ENCODE data around the gene SLC25A19. TPM values are rescaled to one million over a fixed set of nuclear protein-coding genes. Genes with fewer than 3 reads are reported as not detected.

Gene SLC25A19
- total and polyA plus RNA-seq, 2 donors (not counting 1 experiment from before 2014, with no cell fraction given) = 36.8 to 46.4 TPM

DNA sequence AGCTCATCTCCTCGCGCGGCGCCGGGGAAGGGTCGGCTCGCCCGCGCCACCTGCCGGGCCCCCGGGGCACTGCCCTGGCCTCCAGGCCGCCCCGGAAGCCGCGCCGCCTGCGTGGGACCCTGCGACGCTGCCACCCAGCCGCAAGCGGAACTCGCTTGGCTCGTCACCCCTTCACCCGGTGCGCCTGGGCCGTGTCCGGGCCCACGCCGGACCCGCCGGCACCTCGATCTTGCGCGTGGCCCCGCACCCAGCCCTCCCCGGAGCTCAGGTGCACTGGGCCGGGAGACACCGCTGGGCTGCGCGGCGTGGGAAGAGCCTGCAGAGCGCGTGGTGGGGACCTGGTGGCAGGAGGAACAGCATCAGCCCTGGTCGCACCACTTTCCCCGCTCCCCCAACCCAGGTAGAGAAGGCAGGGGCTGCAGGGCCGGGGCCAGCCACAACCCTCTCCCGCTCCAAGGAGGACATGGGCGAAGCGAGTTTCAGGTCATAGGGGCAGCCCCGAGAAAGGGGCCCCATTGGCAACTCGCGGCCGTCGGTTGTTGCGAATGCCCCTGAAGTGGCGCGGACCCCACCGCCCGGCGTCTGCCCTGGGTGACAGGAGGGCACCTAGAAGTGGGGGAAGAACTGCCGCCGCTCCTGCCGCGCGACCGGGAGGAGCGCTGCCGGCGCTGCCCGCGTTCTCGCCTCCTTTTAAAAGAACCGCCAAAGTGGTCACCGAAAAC lies 17.8 kb downstream of the SLC25A19 start:
- Mint-ChIP-seq H3K27me3 (no peaks in the 10 kb centered on the region), H3K4me3 (peak overlapping the region; percentile 88), H3K4me1 (peaks cover 23% of the 10 kb centered on the region), H3K27ac (peak overlapping the region; percentile 82), H3K9me3 (ENCODE audit: insufficient read depth) (no peaks in the 10 kb centered on the region)
- H3K4me3 ChIP-seq (ENCODE audit: control extremely low read depth in 1 of 5, extremely low read depth in 1 of 5, insufficient read depth in 1 of 5, low read depth in 2 of 5, low read length in 4 of 5) = peak overlapping the region; percentile 26 to 93 (median 74)
- CTCF ChIA-PET = interaction anchor here (0.6 to 3.7 kb wide), 40 partner anchors 10 to 492 kb away, joined by 3 to 62 read pairs (median 4); partner anchors contain the start of genes FDXR, GGA3, GRB2 and LLGL2
- peaks cover 17 to 28% of the 10 kb centered on the region in 2 donors for H3K4me1 ChIP-seq (ENCODE audit: control insufficient read depth in 2 of 2, insufficient read depth in 2 of 2, low read length in 2 of 2)
- peak overlapping the region; percentile 93 for H2AFZ ChIP-seq (ENCODE audit: insufficient read depth, low read depth, low read length, poor library complexity, severe bottlenecking)
- ATAC-seq (ENCODE audit: low read depth) (peak; percentile 90), DNase-seq (peak; percentile 94)
- peak overlapping the region; percentile 88 for H3K9ac ChIP-seq (ENCODE audit: low read length)
- TF ChIP-seq EZH2 (IDR thresholded peaks at IDR 0.05; ENCODE audit: borderline replicate concordance, insufficient read depth, low read depth, low read length, poor library complexity, severe bottlenecking) = no peak
- TF ChIP-seq, protein P1, sequence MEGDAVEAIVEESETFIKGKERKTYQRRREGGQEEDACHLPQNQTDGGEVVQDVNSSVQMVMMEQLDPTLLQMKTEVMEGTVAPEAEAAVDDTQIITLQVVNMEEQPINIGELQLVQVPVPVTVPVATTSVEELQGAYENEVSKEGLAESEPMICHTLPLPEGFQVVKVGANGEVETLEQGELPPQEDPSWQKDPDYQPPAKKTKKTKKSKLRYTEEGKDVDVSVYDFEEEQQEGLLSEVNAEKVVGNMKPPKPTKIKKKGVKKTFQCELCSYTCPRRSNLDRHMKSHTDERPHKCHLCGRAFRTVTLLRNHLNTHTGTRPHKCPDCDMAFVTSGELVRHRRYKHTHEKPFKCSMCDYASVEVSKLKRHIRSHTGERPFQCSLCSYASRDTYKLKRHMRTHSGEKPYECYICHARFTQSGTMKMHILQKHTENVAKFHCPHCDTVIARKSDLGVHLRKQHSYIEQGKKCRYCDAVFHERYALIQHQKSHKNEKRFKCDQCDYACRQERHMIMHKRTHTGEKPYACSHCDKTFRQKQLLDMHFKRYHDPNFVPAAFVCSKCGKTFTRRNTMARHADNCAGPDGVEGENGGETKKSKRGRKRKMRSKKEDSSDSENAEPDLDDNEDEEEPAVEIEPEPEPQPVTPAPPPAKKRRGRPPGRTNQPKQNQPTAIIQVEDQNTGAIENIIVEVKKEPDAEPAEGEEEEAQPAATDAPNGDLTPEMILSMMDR (IDR thresholded peaks at IDR 0.05) = peak; percentile 73
- no peaks in the 10 kb centered on the region for H3K9me3 ChIP-seq (ENCODE audit: control extremely low read depth in 1 of 3, control insufficient read depth in 2 of 3, insufficient read depth in 1 of 3, low read length in 2 of 3)
- H3K36me3 ChIP-seq (replicated peaks in 1 of 2; ENCODE audit: control extremely low read depth in 1 of 2, control insufficient read depth in 1 of 2, extremely low read depth in 1 of 2, insufficient read depth in 2 of 2, low read length in 1 of 2) = peaks cover 0 to 19% of the 10 kb centered on the region in 2 experiments
- peaks cover 23% of the 10 kb centered on the region for H3K79me2 ChIP-seq (ENCODE audit: control insufficient read depth, insufficient read depth, low read length)
- H3K4me2 ChIP-seq (replicated peaks; ENCODE audit: low read depth, low read length, poor library complexity, severe bottlenecking) = peak overlapping the region; percentile 95
- peak overlapping the region; percentile 78 to 83 for H3K27ac ChIP-seq (ENCODE audit: low read length in 2 of 2)
- intact Hi-C loops (cut with micrococcal nuclease) = loop anchor here (1.0 to 2.0 kb wide), 8 partner anchors 10 to 310 kb away; partner anchors contain the start of genes GGA3, GRB2, MRPS7 and NUP85
- under 1% methylated on average over 74 of the region's 74 CpGs for WGBS (ENCODE audit: insufficient coverage)
- no peaks in the 10 kb centered on the region for H3K27me3 ChIP-seq (replicated peaks in 1 of 4; ENCODE audit: control extremely low read depth in 1 of 4, control insufficient read depth in 3 of 4, insufficient read depth in 4 of 4, low read length in 3 of 4)
- POLR2A ChIA-PET = interaction anchor here (0.5 to 4.2 kb wide), 20 partner anchors 10 to 586 kb away, joined by 3 to 40 read pairs (median 4); partner anchors contain the start of genes GGA3, GRB2, MRPS7 and NUP85
- no peaks in the 10 kb centered on the region for H4K20me1 ChIP-seq (ENCODE audit: control insufficient read depth, insufficient read depth, low read length, poor library complexity, severe bottlenecking)

DNA sequence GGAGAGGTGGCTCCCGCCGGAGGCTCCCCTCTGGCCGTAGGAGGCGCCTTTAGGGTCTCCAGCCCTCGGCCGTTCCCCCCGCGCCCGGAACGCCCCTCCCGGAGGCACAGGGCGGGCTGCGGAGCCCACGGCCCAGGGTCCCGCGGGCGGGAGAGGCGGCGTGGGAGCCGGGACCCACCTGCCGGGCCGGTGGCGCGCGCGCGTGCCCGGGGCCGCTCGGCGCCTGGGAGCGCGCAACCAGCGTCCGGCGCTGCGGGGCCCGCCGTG lies 18.3 kb downstream of the SLC25A19 start, which contains the start of gene MIF4GD:
TSS of gene MIF4GD (minus strand) at position 266 of the 267 bp plus-strand sequence. CDS start 1,036 bp downstream, outside the sequence.
- Histone ChIP-seq H3K4me3 (ENCODE audit: control extremely low read depth in 1 of 5, extremely low read depth in 1 of 5, insufficient read depth in 1 of 5, low read depth in 2 of 5, low read length in 4 of 5) (peak within 1 kb of the TSS; percentile 27 to 98 (median 94)), H3K79me2 (ENCODE audit: control insufficient read depth, insufficient read depth, low read length) (peaks cover 23% of the 10 kb centered on the region), H3K9ac (ENCODE audit: low read length) (peak within 1 kb of the TSS; percentile 88), H3K9me3 (ENCODE audit: control extremely low read depth in 1 of 3, control insufficient read depth in 2 of 3, insufficient read depth in 1 of 3, low read length in 2 of 3) (no peaks in the 10 kb centered on the region), H3K36me3 (replicated peaks in 1 of 2; ENCODE audit: control extremely low read depth in 1 of 2, control insufficient read depth in 1 of 2, extremely low read depth in 1 of 2, insufficient read depth in 2 of 2, low read length in 1 of 2) (peaks cover 0 to 24% of the 10 kb centered on the region in 2 experiments), H4K20me1 (ENCODE audit: control insufficient read depth, insufficient read depth, low read length, poor library complexity, severe bottlenecking) (no peaks in the 10 kb centered on the region), H3K4me2 (replicated peaks; ENCODE audit: low read depth, low read length, poor library complexity, severe bottlenecking) (peak within 1 kb of the TSS; percentile 95), H3K4me1 (ENCODE audit: control insufficient read depth in 2 of 2, insufficient read depth in 2 of 2, low read length in 2 of 2) (peaks cover 17 to 28% of the 10 kb centered on the region in 2 donors), H3K27ac (ENCODE audit: low read length in 2 of 2) (peak within 1 kb of the TSS; percentile 84 to 90), H2AFZ (ENCODE audit: insufficient read depth, low read depth, low read length, poor library complexity, severe bottlenecking) (peak within 1 kb of the TSS; percentile 93), H3K27me3 (replicated peaks in 1 of 4; ENCODE audit: control extremely low read depth in 1 of 4, control insufficient read depth in 3 of 4, insufficient read depth in 4 of 4, low read length in 3 of 4) (no peaks in the 10 kb centered on the region)
- no peak for DNase-seq
- ChIA-PET CTCF (interaction anchor here (0.6 to 3.7 kb wide), 41 partner anchors 10 to 492 kb away, joined by 3 to 62 read pairs (median 4); partner anchors contain the start of genes FDXR, GGA3, GRB2 and LLGL2), POLR2A (interaction anchor here (0.5 to 4.2 kb wide), 20 partner anchors 9 to 587 kb away, joined by 3 to 40 read pairs (median 4); partner anchors contain the start of genes GGA3, GRB2, MRPS7 and NUP85)
- ATAC-seq (ENCODE audit: low read depth) = no peak
- Mint-ChIP-seq H3K4me1 (peaks cover 23% of the 10 kb centered on the region), H3K9me3 (ENCODE audit: insufficient read depth) (no peaks in the 10 kb centered on the region), H3K4me3 (peak within 1 kb of the TSS; percentile 88), H3K27ac (peak within 1 kb of the TSS; percentile 89), H3K27me3 (no peaks in the 10 kb centered on the region)
- under 1% methylated on average over 39 of the region's 39 CpGs for WGBS (ENCODE audit: insufficient coverage)
- TF ChIP-seq EZH2 (IDR thresholded peaks at IDR 0.05; ENCODE audit: borderline replicate concordance, insufficient read depth, low read depth, low read length, poor library complexity, severe bottlenecking) = no peak
- TF ChIP-seq, protein P1 (IDR thresholded peaks at IDR 0.05) = no peak
- intact Hi-C loops (cut with micrococcal nuclease) = loop anchor here (1.0 to 2.0 kb wide), 8 partner anchors 10 to 310 kb away; partner anchors contain the start of genes GGA3, GRB2, MRPS7 and NUP85

Measured in B cell (primary cell).